ENCODE measurements around the gene SCN4B.

The SCN4B gene

GRCh38 chr11:118155776-118156530 is 3.3 kb upstream of the SCN4B start:
- H3K4me3 ChIP-seq (ENCODE audit: low read depth, low read length) = no peak overlapping the region
- no peak for TF ChIP-seq CTCF (IDR thresholded peaks at IDR 0.05; ENCODE audit: borderline replicate concordance, insufficient read depth, low read depth, low read length)

- no peak for TF ChIP-seq CTCF (IDR thresholded peaks at IDR 0.05; ENCODE audit: borderline replicate concordance, insufficient read depth, low read depth, low read length)
- no peak overlapping the region for H3K4me3 ChIP-seq (ENCODE audit: low read depth, low read length)
Observed at GRCh38 chr11:118154641-118155040, 2.0 kb upstream of the SCN4B start.

GRCh38 chr11:118153976-118154375 is 1.4 kb upstream of the SCN4B start:
- TF ChIP-seq CTCF (IDR thresholded peaks at IDR 0.05; ENCODE audit: borderline replicate concordance, insufficient read depth, low read depth, low read length) = no peak
- no peak overlapping the region for H3K4me3 ChIP-seq (ENCODE audit: low read depth, low read length)

GRCh38 chr11:118153516-118153915 is 893 bp upstream of the SCN4B start:
- TF ChIP-seq CTCF (IDR thresholded peaks at IDR 0.05; ENCODE audit: borderline replicate concordance, insufficient read depth, low read depth, low read length) = no peak

GRCh38 chr11:118152020-118152551 is 537 bp downstream of the SCN4B start:
- H3K4me3 ChIP-seq (ENCODE audit: low read depth, low read length) = no peak overlapping the region
- no peak for TF ChIP-seq CTCF (IDR thresholded peaks at IDR 0.05; ENCODE audit: borderline replicate concordance, insufficient read depth, low read depth, low read length)

More at GRCh38 chr11:118153516-118153915, 893 bp upstream of the SCN4B start:
- no peak overlapping the region for H3K4me3 ChIP-seq (ENCODE audit: low read depth, low read length)

- H3K4me3 ChIP-seq (ENCODE audit: low read depth, low read length) = no peak overlapping the region
- no peak for TF ChIP-seq CTCF (IDR thresholded peaks at IDR 0.05; ENCODE audit: borderline replicate concordance, insufficient read depth, low read depth, low read length)
Observed at GRCh38 chr11:118151431-118151830, 1.2 kb downstream of the SCN4B start.

GRCh38 chr11:118149493-118149892 is 3.1 kb downstream of the SCN4B start:
- no peak overlapping the region for H3K4me3 ChIP-seq (ENCODE audit: low read depth, low read length)
- 0 out of 2 replicates have a peak, but pooled peaks have one; percentile 2 for TF ChIP-seq CTCF (IDR thresholded peaks at IDR 0.05; ENCODE audit: borderline replicate concordance, insufficient read depth, low read depth, low read length)

Measured in GM12875 (cell line).